WTC11 (cell line): Measurements from ENCODE around the gene PPP1R9A. TPM values are rescaled to one million over a fixed set of nuclear protein-coding genes. Genes with fewer than 3 reads are reported as not detected.

Experiments used
- ATAC-seq: fragments of 200-7000 bp; cut with Tn5 transposase; 2 replicates; pipeline ENCODE4 v1.10.0; 2021; ENCODE audit warnings: mild to moderate bottlenecking, moderate library complexity
- CTCF ChIA-PET: fragments of 300-600 bp; sonication (Branson Sonifier 250); formaldehyde crosslinking; loops from one replicate; lab custom pipeline; 2021; ENCODE audit warnings: antibody characterized with exemption; lab: Charles Lee
- POLR2A ChIA-PET: fragments of 350-600 bp; sonication (Branson Sonifier 250); formaldehyde crosslinking; loops from one replicate; lab custom pipeline; 2021; ENCODE audit warnings: antibody characterized with exemption; lab: Charles Lee
- DNase-seq: peaks from one replicate; pipeline ENCODE4 v3.0.0; 2021; ENCODE audit warnings: low spot score
- H3K27ac Mint-ChIP-seq: 2 replicates; pipeline ENCODE4 v1.8.0; 2021; ENCODE audit warnings: mixed read lengths
- H3K27me3 Mint-ChIP-seq: 2 replicates; pipeline ENCODE4 v1.8.0; 2021; ENCODE audit warnings: low read depth, mild to moderate bottlenecking, moderate library complexity, mixed read lengths
- H3K36me3 Mint-ChIP-seq: 2 replicates; pipeline ENCODE4 v1.8.0; 2021; ENCODE audit warnings: mixed read lengths
- H3K4me1 Mint-ChIP-seq: 2 replicates; pipeline ENCODE4 v1.8.0; 2022; ENCODE audit warnings: mixed read lengths
- H3K4me3 Mint-ChIP-seq: 2 replicates; pipeline ENCODE4 v1.8.0; 2021; ENCODE audit warnings: mild to moderate bottlenecking, moderate library complexity, mixed read lengths
- H3K9me3 Mint-ChIP-seq: 2 replicates; pipeline ENCODE4 v1.8.0; 2021; ENCODE audit warnings: mixed read lengths
- AR ChIP-seq: fragments of 250-450 bp; sonication (Bioruptor Pico); IDR thresholded peaks from 2 replicates; pipeline ENCODE4 v1.9.0; 2021; ENCODE audit warnings: mild to moderate bottlenecking
- HMGA2 ChIP-seq: fragments of 250-450 bp; sonication (Bioruptor Pico); IDR thresholded peaks from 2 replicates; pipeline ENCODE4 v1.4.0; 2021; ENCODE audit warnings: mild to moderate bottlenecking, moderate library complexity
- JUN ChIP-seq: sonication (generic); formaldehyde crosslinking; IDR thresholded peaks from 2 replicates; pipeline ENCODE4 v1.8.0; 2023; ENCODE audit warnings: mild to moderate bottlenecking, missing genetic modification reagents
- KAT7 ChIP-seq: sonication (generic); formaldehyde crosslinking; IDR thresholded peaks from 2 replicates; pipeline ENCODE4 v1.8.1; 2023; ENCODE audit warnings: missing genetic modification reagents, mild to moderate bottlenecking, borderline replicate concordance
- MYBL2 ChIP-seq: sonication (generic); formaldehyde crosslinking; IDR thresholded peaks from 2 replicates; pipeline ENCODE4 v1.8.1; 2023; ENCODE audit warnings: mild to moderate bottlenecking, moderate library complexity, missing genetic modification reagents
- NR1H2 ChIP-seq: sonication (generic); formaldehyde crosslinking; IDR thresholded peaks from 2 replicates; pipeline ENCODE4 v1.9.0; 2021; ENCODE audit warnings: mild to moderate bottlenecking, moderate library complexity, missing genetic modification reagents
- NR2C2 ChIP-seq: sonication (generic); formaldehyde crosslinking; IDR thresholded peaks from 2 replicates; pipeline ENCODE4 v1.8.0; 2022; ENCODE audit warnings: mild to moderate bottlenecking, missing genetic modification reagents
- SOX15 ChIP-seq: fragments of 250-450 bp; sonication (Bioruptor Pico); IDR thresholded peaks from 2 replicates; pipeline ENCODE4 v1.9.0; 2021; ENCODE audit warnings: mild to moderate bottlenecking
- TEAD1 ChIP-seq: sonication (generic); formaldehyde crosslinking; IDR thresholded peaks from 2 replicates; pipeline ENCODE4 v1.8.0; 2022; ENCODE audit warnings: mild to moderate bottlenecking, missing genetic modification reagents
- ZNF317 ChIP-seq: sonication (generic); formaldehyde crosslinking; IDR thresholded peaks from 2 replicates; pipeline ENCODE4 v1.8.1; 2023; ENCODE audit warnings: low read depth, mild to moderate bottlenecking, moderate library complexity, missing genetic modification reagents, borderline replicate concordance
- total RNA-seq: library from RNA; stranded (reverse); gene quantifications from 3 replicates; pipeline ENCODE4 v1.2.3, GENCODE V29; 2021
- TF ChIP-seq, protein P1 (sequence below): fragments of 250-450 bp; sonication (Bioruptor Pico); IDR thresholded peaks from 2 replicates; pipeline ENCODE4 v1.9.0; 2021; ENCODE audit warnings: mild to moderate bottlenecking, borderline replicate concordance
- TF ChIP-seq, protein P2 (sequence below): sonication (generic); formaldehyde crosslinking; IDR thresholded peaks from 2 replicates; pipeline ENCODE4 v1.8.1; 2022; ENCODE audit warnings: low read depth, missing genetic modification reagents, borderline replicate concordance
- TF ChIP-seq, protein P3 (sequence below): fragments of 250-450 bp; sonication (Bioruptor Pico); IDR thresholded peaks from 2 replicates; pipeline ENCODE4 v1.9.0; 2021; ENCODE audit warnings: mild to moderate bottlenecking
- TF ChIP-seq, protein P4 (sequence below): fragments of 200-600 bp; IDR thresholded peaks from 2 replicates; pipeline ENCODE4 v1.8.0; 2022; ENCODE audit warnings: antibody characterized with exemption
- TF ChIP-seq, protein P5 (sequence below): sonication (generic); formaldehyde crosslinking; IDR thresholded peaks from 2 replicates; pipeline ENCODE4 v1.8.1; 2023; ENCODE audit warnings: mild to moderate bottlenecking, missing genetic modification reagents, moderate library complexity
- TF ChIP-seq, protein P6 (sequence below): fragments of 250-450 bp; sonication (Bioruptor Pico); IDR thresholded peaks from 2 replicates; pipeline ENCODE4 v1.8.0; 2021; ENCODE audit warnings: mild to moderate bottlenecking

The PPP1R9A gene
- total RNA-seq, 1 experiment from 2014 or later = 16.8 TPM

- no peaks in the 10 kb centered on the region for H3K27me3 Mint-ChIP-seq
- peaks cover 3% of the 10 kb centered on the region; the same call in 1 of the 2 replicates for H3K4me1 Mint-ChIP-seq
- ChIA-PET POLR2A (no interaction called here), CTCF (no interaction called here)
- ATAC-seq = no peak
- H3K9me3 Mint-ChIP-seq = no peaks in the 10 kb centered on the region
- TF ChIP-seq, protein P1, sequence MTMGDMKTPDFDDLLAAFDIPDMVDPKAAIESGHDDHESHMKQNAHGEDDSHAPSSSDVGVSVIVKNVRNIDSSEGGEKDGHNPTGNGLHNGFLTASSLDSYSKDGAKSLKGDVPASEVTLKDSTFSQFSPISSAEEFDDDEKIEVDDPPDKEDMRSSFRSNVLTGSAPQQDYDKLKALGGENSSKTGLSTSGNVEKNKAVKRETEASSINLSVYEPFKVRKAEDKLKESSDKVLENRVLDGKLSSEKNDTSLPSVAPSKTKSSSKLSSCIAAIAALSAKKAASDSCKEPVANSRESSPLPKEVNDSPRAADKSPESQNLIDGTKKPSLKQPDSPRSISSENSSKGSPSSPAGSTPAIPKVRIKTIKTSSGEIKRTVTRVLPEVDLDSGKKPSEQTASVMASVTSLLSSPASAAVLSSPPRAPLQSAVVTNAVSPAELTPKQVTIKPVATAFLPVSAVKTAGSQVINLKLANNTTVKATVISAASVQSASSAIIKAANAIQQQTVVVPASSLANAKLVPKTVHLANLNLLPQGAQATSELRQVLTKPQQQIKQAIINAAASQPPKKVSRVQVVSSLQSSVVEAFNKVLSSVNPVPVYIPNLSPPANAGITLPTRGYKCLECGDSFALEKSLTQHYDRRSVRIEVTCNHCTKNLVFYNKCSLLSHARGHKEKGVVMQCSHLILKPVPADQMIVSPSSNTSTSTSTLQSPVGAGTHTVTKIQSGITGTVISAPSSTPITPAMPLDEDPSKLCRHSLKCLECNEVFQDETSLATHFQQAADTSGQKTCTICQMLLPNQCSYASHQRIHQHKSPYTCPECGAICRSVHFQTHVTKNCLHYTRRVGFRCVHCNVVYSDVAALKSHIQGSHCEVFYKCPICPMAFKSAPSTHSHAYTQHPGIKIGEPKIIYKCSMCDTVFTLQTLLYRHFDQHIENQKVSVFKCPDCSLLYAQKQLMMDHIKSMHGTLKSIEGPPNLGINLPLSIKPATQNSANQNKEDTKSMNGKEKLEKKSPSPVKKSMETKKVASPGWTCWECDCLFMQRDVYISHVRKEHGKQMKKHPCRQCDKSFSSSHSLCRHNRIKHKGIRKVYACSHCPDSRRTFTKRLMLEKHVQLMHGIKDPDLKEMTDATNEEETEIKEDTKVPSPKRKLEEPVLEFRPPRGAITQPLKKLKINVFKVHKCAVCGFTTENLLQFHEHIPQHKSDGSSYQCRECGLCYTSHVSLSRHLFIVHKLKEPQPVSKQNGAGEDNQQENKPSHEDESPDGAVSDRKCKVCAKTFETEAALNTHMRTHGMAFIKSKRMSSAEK = no peak
- no peak for TF ChIP-seq JUN (CRISPR knock-in tag)
- TF ChIP-seq NR2C2 (CRISPR knock-in tag) = no peak
- TF ChIP-seq, protein P2, sequence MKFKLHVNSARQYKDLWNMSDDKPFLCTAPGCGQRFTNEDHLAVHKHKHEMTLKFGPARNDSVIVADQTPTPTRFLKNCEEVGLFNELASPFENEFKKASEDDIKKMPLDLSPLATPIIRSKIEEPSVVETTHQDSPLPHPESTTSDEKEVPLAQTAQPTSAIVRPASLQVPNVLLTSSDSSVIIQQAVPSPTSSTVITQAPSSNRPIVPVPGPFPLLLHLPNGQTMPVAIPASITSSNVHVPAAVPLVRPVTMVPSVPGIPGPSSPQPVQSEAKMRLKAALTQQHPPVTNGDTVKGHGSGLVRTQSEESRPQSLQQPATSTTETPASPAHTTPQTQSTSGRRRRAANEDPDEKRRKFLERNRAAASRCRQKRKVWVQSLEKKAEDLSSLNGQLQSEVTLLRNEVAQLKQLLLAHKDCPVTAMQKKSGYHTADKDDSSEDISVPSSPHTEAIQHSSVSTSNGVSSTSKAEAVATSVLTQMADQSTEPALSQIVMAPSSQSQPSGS (CRISPR knock-in tag) = no peak
- no peak for TF ChIP-seq TEAD1 (CRISPR knock-in tag)
- TF ChIP-seq, protein P3, sequence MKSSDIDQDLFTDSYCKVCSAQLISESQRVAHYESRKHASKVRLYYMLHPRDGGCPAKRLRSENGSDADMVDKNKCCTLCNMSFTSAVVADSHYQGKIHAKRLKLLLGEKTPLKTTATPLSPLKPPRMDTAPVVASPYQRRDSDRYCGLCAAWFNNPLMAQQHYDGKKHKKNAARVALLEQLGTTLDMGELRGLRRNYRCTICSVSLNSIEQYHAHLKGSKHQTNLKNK (CRISPR knock-in tag) = no peak
- no peak for TF ChIP-seq HMGA2 (CRISPR knock-in tag)
- TF ChIP-seq, protein P4, sequence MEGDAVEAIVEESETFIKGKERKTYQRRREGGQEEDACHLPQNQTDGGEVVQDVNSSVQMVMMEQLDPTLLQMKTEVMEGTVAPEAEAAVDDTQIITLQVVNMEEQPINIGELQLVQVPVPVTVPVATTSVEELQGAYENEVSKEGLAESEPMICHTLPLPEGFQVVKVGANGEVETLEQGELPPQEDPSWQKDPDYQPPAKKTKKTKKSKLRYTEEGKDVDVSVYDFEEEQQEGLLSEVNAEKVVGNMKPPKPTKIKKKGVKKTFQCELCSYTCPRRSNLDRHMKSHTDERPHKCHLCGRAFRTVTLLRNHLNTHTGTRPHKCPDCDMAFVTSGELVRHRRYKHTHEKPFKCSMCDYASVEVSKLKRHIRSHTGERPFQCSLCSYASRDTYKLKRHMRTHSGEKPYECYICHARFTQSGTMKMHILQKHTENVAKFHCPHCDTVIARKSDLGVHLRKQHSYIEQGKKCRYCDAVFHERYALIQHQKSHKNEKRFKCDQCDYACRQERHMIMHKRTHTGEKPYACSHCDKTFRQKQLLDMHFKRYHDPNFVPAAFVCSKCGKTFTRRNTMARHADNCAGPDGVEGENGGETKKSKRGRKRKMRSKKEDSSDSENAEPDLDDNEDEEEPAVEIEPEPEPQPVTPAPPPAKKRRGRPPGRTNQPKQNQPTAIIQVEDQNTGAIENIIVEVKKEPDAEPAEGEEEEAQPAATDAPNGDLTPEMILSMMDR = no peak
- TF ChIP-seq AR = no peak
- no peak for TF ChIP-seq NR1H2 (CRISPR knock-in tag)
- TF ChIP-seq MYBL2 (CRISPR knock-in tag) = no peak
- TF ChIP-seq, protein P5, sequence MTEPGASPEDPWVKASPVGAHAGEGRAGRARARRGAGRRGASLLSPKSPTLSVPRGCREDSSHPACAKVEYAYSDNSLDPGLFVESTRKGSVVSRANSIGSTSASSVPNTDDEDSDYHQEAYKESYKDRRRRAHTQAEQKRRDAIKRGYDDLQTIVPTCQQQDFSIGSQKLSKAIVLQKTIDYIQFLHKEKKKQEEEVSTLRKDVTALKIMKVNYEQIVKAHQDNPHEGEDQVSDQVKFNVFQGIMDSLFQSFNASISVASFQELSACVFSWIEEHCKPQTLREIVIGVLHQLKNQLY (CRISPR knock-in tag) = no peak
- no peak for TF ChIP-seq SOX15 (CRISPR knock-in tag)
- no peak for TF ChIP-seq ZNF317 (CRISPR knock-in tag)
- TF ChIP-seq KAT7 = no peak
- TF ChIP-seq, protein P6, sequence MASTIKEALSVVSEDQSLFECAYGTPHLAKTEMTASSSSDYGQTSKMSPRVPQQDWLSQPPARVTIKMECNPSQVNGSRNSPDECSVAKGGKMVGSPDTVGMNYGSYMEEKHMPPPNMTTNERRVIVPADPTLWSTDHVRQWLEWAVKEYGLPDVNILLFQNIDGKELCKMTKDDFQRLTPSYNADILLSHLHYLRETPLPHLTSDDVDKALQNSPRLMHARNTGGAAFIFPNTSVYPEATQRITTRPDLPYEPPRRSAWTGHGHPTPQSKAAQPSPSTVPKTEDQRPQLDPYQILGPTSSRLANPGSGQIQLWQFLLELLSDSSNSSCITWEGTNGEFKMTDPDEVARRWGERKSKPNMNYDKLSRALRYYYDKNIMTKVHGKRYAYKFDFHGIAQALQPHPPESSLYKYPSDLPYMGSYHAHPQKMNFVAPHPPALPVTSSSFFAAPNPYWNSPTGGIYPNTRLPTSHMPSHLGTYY (CRISPR knock-in tag) = no peak
- H3K36me3 Mint-ChIP-seq = no peaks in the 10 kb centered on the region
- DNase-seq = no peak
- no peak overlapping the region for H3K27ac Mint-ChIP-seq
- H3K4me3 Mint-ChIP-seq = no peak overlapping the region
Observed at GRCh38 chr7:95304990-95305389, 397.6 kb downstream of the PPP1R9A start.
